ENCODE measurements around the gene TBC1D5. TPM values are rescaled to one million over a fixed set of nuclear protein-coding genes. Genes with fewer than 3 reads are reported as not detected.

Gene TBC1D5
- total RNA-seq, 1 experiment from 2014 or later, result 38.3 TPM

- Mint-ChIP-seq H3K4me3 (ENCODE audit: low read depth, unreplicated experiment) (no peak overlapping the region), H3K27ac (ENCODE audit: unreplicated experiment) (no peak overlapping the region), H3K36me3 (ENCODE audit: insufficient read depth, unreplicated experiment) (no peaks in the 10 kb centered on the region), H3K27me3 (ENCODE audit: unreplicated experiment) (no peaks in the 10 kb centered on the region), H3K4me1 (ENCODE audit: low read depth, unreplicated experiment) (no peaks in the 10 kb centered on the region), H3K9me3 (ENCODE audit: low read depth, unreplicated experiment) (no peaks in the 10 kb centered on the region)
- TF ChIP-seq, protein P1, sequence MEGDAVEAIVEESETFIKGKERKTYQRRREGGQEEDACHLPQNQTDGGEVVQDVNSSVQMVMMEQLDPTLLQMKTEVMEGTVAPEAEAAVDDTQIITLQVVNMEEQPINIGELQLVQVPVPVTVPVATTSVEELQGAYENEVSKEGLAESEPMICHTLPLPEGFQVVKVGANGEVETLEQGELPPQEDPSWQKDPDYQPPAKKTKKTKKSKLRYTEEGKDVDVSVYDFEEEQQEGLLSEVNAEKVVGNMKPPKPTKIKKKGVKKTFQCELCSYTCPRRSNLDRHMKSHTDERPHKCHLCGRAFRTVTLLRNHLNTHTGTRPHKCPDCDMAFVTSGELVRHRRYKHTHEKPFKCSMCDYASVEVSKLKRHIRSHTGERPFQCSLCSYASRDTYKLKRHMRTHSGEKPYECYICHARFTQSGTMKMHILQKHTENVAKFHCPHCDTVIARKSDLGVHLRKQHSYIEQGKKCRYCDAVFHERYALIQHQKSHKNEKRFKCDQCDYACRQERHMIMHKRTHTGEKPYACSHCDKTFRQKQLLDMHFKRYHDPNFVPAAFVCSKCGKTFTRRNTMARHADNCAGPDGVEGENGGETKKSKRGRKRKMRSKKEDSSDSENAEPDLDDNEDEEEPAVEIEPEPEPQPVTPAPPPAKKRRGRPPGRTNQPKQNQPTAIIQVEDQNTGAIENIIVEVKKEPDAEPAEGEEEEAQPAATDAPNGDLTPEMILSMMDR (IDR thresholded peaks at IDR 0.05; ENCODE audit: unreplicated experiment), result no peak
- CTCF ChIA-PET, result no interaction called here
- intact Hi-C loops (cut with micrococcal nuclease; ENCODE audit: unreplicated experiment), result no loop called here
- no TSS peak for BruUV-seq (replicated peaks)
- no peak for DNase-seq
These were observed 412.5 kb downstream of the TBC1D5 start for GRCh38 chr3:17329927-17330326.

DNA sequence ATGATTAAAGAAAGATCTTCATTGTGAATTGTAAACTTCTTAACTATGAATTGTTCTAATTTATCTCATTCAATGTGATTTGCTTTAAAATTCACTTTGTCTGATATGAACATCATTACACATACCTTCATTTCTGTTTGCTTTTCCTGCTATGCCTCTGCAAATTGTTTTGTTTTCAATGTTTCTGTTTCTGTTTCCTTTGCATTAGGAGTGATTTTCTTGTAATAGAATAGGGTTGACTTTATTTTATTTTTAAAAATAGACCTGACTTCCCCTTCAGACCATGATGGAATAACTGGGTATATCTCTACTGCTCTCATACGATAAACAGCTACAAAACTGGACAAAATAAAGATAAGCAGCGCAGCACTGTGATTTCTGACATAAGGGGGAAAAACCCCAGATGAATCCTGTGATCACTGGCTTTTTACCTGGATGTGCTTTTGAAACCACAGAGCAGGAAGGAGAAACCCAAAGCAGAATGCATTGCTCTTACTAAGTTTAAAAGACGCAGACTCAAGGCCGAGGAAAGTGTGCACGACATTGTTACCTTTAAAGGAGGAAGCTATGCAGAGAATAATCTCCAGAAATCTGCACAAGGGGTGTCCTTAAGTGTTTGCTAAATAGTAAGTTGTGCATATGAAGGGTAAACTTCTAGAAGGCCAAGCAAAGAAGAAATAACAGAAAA lies 420.2 kb downstream of the TBC1D5 start:
- intact Hi-C loops (cut with micrococcal nuclease; ENCODE audit: unreplicated experiment), result no loop called here
- no peaks in the 10 kb centered on the region for H3K27me3 Mint-ChIP-seq (ENCODE audit: unreplicated experiment)
- H3K36me3 Mint-ChIP-seq (ENCODE audit: insufficient read depth, unreplicated experiment), result no peaks in the 10 kb centered on the region
- TF ChIP-seq, protein P1 (IDR thresholded peaks at IDR 0.05; ENCODE audit: unreplicated experiment), result no peak
- H3K9me3 Mint-ChIP-seq (ENCODE audit: low read depth, unreplicated experiment), result no peaks in the 10 kb centered on the region
- no peak overlapping the region for H3K4me3 Mint-ChIP-seq (ENCODE audit: low read depth, unreplicated experiment)
- no peak for DNase-seq
- H3K27ac Mint-ChIP-seq (ENCODE audit: unreplicated experiment), result no peak overlapping the region
- BruUV-seq (replicated peaks), result no TSS peak
- CTCF ChIA-PET, result no interaction called here
- H3K4me1 Mint-ChIP-seq (ENCODE audit: low read depth, unreplicated experiment), result no peaks in the 10 kb centered on the region

- CTCF ChIA-PET, result no interaction called here
- TF ChIP-seq, protein P1 (IDR thresholded peaks at IDR 0.05; ENCODE audit: unreplicated experiment), result no peak
- BruUV-seq (replicated peaks), result no TSS peak
- no peak for DNase-seq
- intact Hi-C loops (cut with micrococcal nuclease; ENCODE audit: unreplicated experiment), result no loop called here
- no peaks in the 10 kb centered on the region for H3K27me3 Mint-ChIP-seq (ENCODE audit: unreplicated experiment)
- H3K4me3 Mint-ChIP-seq (ENCODE audit: low read depth, unreplicated experiment), result no peak overlapping the region
- no peaks in the 10 kb centered on the region for H3K36me3 Mint-ChIP-seq (ENCODE audit: insufficient read depth, unreplicated experiment)
- H3K4me1 Mint-ChIP-seq (ENCODE audit: low read depth, unreplicated experiment), result no peaks in the 10 kb centered on the region
- no peak overlapping the region for H3K27ac Mint-ChIP-seq (ENCODE audit: unreplicated experiment)
- H3K9me3 Mint-ChIP-seq (ENCODE audit: low read depth, unreplicated experiment), result no peaks in the 10 kb centered on the region
These were observed 422.2 kb downstream of the TBC1D5 start for GRCh38 chr3:17320266-17320665.

DNA sequence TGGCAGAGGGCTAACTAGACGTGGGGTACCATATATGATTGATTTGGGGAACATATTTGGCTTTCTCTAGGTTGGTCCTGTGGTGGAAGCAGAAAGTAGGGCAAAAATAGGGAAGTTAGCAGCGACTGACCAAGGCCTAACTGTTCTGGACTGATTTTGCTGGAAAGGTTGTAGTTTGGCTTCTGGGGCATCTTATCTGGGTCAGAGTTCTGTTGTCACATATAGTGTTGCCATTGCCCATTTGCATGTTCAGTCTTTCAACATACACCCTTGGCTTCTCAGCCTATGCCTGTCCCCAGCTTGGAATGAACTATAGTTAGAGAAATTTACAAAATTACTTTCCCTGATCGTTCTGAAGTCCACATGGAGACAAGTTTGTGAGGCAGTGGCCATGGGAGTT lies 426.5 kb downstream of the TBC1D5 start:
- no peaks in the 10 kb centered on the region for H3K27me3 Mint-ChIP-seq (ENCODE audit: unreplicated experiment)
- H3K4me3 Mint-ChIP-seq (ENCODE audit: low read depth, unreplicated experiment), result no peak overlapping the region
- CTCF ChIA-PET, result no interaction called here
- no peak overlapping the region for H3K27ac Mint-ChIP-seq (ENCODE audit: unreplicated experiment)
- H3K9me3 Mint-ChIP-seq (ENCODE audit: low read depth, unreplicated experiment), result no peaks in the 10 kb centered on the region
- no peak for DNase-seq
- no peaks in the 10 kb centered on the region for H3K4me1 Mint-ChIP-seq (ENCODE audit: low read depth, unreplicated experiment)
- TF ChIP-seq, protein P1 (IDR thresholded peaks at IDR 0.05; ENCODE audit: unreplicated experiment), result no peak
- no TSS peak for BruUV-seq (replicated peaks)
- intact Hi-C loops (cut with micrococcal nuclease; ENCODE audit: unreplicated experiment), result no loop called here
- no peaks in the 10 kb centered on the region for H3K36me3 Mint-ChIP-seq (ENCODE audit: insufficient read depth, unreplicated experiment)

Measured in Calu3 (cell line).